GM21576 (cell line): Measurements from ENCODE around the gene MXI1.
"Not testable (repeated sequence)": the region's sequence is repeated elsewhere in the genome, so short reads cannot be mapped to it uniquely, and the experiment has no call there.

ENCODE experiments used
- ATAC-seq: cut with Tn5 transposase; IDR thresholded peaks from one replicate; pipeline ENCODE4 v1.9.1; 2021; ENCODE audit warnings: mild to moderate bottlenecking, moderate library complexity; ENCODE audit not compliant: unreplicated experiment

The MXI1 gene

DNA sequence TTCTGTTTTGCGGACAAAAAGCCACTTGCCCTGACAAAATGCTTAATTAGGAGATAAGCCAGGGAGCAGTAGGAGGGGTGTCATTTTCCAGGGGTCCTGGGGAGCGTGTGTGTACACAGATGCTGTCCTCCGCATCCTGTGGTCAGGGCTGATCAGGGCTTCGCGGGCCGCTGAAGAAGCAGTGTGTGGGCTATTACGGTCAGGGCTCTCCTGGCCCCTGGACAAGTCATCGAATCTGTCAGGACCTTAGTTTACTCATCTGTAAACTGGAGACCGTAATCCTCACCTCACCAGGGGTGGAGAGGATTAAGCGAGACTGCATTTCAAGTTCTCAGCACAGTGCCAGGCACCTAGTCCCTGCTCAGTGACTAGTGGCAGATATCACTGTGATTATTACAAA lies 26.0 kb upstream of the MXI1 start:
- no peak for ATAC-seq

DNA sequence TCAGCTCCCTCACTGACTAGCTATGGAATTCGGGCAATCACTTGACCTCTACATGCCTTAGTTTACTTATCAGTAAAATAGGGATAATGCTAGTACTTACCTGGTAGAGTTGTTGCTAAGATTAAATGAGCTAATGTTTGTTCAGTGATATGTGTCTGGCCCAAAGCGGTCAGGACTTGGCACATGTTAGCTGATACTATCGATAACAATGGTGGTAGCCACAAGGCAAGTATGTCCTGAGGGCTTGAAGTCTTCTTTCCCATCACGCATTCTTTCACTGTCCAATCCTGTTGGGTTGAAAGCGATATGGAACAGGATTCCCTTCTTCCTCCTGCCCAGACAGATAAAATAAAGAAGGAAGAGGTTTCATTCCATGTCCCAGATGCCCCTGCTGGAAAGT lies 25.5 kb upstream of the MXI1 start:
- no peak for ATAC-seq

DNA sequence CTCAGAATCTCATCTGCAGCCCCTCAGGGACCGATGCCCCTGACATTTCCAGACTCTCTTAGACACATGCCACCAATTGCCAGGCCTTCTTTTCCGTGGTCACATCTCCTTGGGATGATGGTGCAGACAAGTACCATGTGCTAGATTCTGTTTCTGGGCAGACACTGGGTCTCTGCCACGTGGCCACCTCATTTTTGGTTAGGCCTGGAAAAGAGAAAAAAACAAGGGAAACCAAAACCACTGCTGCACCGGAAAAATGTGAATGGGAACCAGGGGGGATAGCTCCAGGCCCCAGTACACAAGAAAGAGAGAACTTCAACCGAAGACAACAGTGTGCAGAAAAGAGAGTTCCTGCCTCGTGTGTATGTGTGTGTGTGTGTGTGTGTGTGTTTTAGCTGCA lies 23.0 kb upstream of the MXI1 start:
- ATAC-seq = no peak

DNA sequence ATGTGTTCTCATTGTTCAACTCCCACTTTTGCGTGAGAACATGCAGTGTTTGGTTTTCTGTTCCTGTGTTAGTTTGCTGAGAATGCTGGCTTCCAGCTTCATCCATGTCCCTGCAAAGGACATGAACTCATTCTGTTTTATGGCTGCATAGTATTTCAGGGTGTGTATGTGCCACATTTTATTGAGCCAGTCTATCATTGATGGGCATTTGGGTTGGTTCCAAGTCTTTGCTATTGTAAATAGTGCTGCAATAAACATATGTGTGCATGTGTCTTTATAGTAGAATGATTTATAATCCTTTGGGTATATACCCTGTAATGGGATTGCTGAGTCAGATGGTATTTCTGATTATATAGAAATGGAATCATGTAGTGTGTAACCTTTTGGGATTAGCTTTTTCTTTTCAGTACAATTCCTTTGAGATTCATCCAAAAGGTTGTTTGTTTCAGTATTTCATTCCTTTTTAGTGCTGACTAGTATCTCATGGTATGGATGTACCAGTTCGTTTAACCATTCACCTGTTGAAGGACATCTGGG lies 21.7 kb upstream of the MXI1 start:
- not testable (repeated sequence) for ATAC-seq

DNA sequence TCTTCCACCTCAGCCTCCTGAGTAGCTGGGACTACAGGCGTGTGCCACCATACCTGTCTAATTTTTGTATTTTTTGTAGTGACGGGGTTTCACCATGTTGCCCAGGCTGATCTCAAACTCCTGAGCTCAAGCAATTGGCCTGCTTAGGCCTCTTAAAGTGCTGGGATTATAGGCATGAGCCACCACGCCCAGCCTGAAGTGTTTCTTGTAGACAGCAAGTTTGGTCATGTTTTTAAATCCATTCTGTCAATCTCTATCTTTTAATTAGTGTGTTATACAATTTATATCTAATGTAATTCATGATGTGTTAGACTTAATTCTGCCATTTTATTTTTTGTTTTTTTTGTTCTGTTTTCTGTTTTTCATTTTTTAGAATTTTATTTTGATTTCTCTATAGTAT lies 17.2 kb upstream of the MXI1 start:
- no peak for ATAC-seq

DNA sequence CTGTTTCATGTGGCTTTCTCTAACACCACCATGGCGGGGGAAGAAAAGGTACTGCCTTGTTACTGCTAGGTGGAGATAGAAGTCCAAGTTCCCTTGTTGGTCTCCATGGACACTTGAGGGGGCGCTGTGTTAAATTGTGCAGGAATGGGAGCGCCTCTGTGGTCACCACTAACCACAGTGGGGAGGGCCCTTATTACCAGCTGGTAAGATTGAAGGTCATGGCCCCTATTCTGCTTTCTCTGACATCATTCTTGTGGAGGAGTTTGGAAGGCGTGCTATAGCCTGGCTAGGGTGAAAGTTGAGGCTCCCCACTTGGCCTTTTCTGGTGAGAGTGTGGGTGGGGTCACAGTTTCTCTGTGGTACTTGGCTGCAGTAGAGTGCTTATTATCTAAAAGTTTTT lies 14.9 kb upstream of the MXI1 start:
- no peak for ATAC-seq

DNA sequence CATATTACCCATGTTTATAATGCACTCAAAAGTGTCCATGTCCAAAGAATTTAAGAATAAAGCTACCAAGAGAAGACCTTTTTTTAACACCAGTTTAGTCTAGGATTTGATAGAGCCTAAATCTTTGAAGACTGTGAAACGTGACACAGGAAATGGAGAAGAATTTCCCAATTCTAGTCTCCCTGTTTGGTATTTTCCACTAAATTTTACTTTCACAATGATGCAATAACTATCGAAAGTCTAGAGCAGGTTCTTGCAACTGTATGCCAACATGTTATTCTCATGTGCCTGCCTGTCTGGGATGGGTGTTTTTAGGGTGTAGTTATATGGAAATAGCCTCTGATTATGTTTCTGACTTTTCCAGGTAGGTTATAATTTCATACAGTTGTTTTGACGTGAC lies 6.9 kb upstream of the MXI1 start:
- no peak for ATAC-seq

DNA sequence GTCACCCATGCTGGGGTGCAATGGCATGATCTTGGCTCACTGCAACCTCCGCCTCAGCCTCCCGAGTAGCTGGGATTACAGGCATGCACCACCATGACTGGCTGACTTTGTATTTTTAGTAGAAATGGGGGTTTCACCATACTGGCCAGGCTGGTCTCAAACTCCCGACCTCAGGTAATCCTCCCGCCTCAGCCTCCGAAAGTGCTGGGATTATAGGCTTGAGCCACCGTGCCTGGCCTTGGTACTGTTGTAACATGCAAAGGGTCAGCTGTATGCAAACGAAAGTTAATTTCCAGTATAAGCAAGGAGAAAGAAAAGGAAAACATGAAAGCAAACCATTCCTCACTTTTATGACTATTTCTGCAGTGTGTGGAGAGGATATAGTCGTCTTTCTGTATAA lies 6.4 kb upstream of the MXI1 start:
- ATAC-seq = not testable (repeated sequence)

DNA sequence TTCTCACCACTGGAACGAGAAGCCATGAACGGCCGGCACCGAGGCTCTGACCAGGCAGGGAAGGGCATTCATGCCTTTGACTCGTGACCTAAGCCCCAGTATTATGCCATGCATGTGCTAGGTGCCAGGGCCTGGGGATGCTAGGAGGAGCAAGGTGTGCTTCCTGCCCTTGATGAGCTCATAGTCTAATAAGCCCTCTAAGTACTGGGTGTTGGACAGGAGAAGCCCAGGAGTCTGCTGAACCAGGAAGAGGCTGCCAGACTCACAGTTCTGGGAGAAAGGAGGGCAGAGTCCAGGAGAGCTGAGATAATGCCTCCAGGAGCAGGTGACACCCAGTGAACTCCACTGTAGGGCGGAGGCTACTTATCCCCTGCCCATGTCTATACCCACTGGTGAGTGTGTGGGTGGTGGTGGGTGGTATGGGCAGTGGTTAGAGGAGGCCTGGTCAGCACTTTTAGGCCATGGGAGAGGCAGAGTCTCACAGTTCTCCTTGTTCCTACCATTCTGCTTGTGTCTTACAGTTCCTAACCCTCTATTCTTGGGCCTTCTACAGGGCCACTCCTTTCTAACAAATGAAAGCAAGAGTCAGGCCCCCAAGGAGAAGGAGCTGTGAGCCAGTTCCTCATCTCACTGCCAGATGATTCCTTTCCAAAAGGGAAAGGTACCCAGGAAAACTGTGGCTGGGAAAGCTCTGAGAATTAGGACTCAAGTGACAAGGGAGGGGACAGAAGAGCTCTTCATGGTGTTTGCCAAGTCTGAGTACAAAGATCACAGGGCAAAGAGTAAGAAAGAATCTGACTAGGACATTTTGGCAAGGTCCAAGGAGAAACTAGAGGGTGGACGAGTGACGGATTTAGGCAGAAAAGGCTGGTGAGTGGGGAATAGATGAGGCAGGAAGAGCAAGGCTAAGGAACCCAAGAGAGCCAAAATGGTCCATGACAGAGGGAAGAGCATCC lies 3.6 kb upstream of the MXI1 start:
- ATAC-seq = no peak

DNA sequence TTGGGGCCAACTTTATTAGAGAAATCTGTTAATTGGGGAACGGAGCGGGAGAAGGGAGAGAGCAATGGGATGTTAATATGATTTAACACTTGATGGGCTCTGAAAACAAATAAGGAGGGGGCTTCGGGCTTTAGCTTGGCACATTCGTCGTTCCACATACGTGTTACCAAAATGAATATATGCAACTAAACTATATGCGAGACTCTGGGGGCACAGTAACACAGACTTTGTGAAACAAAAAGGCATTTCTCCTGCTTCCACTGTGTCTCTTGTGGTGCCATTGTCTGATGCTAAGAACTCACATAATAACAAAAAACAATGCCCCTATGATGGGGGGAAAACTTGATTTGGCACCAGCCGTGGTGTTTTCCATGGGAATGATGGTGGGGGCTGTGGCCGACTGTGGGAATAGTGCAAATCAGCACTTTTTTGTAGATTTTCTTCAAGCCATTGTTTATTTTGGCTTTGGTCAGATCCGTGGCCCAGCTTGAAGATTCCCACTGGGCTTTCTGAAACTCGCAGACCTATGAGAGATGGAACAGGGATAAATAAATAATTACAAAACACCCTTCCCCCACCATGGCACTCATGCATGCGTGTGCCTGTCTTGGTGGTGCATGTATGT lies 2.2 kb upstream of the MXI1 start:
- no peak for ATAC-seq

DNA sequence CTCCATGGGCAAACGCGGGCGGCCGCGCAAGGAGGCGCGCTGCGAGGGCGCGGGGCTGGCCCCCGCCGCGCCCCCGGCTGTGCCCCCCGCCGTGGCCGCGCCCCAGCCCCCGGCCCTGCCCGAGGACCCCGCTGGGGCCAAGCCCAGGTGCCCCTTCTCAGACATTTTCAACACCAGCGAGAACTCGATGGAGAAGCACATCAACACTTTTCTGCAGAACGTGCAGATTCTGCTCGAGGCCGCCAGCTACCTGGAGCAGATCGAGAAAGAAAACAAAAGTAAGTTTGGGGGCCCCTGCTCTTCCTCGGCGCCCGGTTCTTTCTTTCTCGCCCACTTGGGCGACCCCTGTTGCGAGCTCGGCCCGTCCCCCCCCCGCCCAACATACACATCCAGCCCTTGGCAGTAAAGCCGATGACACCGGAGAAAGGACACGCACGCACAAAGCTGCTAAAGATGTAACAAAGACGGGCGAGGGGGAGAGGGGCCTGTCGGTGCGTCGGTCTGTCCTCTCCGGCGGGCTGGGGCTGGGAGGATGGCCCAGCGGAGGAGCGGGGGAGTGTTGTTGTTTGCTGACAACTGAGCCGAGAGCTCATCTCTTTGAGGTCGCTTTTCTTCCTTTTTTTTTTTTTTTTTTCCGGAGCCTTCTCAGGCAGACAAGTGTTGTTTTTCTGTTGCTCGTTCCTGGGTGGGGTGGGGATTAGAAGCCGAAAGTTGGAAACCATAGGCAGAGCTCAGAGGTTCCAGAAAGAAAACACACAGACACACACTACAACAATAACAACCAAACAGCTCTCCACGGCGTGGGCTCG lies 604 bp downstream of the MXI1 start:
- ATAC-seq = no peak

DNA sequence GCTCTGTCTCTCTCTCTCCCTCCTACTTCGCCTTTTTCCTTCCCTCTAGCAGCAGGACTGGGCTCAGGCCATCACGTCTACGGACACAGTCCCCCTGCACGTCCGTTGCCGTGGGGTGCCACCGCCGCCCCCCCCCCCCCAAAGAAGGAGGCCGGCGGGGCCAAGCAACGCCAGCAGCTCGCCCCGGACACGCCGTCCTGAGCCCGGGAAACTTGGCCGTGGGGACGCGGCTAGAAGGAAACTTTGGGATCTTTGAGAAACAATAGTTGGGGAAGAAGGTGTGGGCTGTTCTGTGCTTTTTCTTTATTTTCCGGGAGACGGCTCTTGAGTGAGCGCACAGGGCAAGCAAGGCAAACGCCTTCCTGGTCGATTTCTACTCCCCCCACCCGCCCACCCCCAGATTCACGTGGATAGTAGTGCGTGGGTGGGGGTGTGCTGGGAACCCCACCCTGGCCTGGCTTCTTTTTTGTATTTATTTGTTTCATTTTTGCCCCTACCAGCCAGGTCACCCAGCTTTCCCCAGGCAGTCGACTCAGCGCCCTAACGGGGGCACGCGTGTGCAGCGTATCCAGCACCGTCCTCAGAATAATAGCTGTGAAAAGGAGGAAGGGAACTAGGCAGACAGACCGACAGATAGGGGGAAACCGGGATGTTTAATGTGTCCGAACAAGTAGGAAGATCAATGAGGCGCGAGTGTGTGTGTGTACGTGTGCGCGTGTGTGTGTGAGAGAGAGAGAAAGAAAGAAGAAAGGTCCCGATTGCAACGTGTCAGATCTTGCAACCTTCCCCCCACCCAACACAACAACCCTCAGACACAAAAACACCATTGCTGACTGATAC lies 1.4 kb downstream of the MXI1 start:
- ATAC-seq = no peak

DNA sequence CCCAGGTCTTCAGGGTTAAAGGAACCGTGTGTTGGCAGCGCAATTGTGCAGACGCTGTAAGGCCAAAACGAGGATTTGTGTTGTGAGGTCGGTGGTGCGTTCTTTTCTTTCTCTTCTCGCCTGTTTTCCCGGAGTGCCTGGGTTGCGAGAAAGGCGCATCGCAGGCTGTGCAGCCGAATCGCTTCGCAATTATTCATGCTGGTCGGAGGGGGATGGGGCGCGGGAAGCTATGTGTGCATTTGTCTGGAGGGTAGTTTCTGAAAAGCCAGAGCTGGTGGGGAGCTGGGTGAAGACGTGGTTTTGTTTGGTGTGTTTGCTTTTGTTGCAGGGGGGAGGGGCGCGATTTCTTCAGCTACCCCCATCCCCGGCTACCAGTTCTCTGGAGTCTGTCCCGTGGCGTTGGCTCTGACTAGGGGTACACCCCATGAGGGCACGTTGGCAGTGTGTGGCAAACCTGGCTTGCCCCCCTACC lies 2.1 kb downstream of the MXI1 start:
- ATAC-seq = no peak

DNA sequence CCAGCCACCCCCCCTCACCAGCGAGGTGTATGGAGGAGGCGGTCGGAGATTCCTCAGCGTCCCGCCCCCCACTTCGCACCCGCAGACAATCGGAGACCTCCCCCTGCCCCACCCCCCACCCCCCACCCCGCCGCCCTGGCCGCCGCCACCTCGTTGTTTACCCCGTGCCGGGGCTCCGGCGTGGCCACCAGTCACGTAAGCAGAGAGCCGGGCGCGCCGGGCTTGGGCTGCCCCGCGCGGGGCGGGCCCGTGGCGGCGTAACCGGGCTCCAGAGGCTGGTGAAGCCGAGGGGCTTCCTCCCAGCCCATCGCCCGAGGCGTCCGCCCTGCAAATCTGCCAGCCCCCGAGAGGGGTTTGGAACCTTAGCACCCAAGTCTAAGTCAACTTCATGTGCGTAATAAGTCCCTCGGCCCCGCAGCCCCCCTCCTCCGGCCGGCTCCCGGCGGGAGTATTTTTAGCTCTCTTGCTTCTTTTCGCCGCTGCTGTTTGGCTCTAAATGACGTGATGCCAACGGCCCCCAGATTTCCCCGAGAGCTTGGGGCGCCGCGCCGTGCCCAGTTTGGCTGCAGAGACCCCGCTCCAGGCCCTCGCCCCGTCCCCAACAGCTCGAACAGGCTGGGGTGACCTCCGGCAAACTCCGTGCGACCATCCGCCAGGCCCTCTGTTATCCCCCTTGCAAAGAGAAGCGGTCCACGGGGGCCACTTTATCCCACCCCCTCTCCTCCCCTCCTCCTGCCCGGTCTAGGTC lies 2.7 kb downstream of the MXI1 start:
- ATAC-seq = no peak

DNA sequence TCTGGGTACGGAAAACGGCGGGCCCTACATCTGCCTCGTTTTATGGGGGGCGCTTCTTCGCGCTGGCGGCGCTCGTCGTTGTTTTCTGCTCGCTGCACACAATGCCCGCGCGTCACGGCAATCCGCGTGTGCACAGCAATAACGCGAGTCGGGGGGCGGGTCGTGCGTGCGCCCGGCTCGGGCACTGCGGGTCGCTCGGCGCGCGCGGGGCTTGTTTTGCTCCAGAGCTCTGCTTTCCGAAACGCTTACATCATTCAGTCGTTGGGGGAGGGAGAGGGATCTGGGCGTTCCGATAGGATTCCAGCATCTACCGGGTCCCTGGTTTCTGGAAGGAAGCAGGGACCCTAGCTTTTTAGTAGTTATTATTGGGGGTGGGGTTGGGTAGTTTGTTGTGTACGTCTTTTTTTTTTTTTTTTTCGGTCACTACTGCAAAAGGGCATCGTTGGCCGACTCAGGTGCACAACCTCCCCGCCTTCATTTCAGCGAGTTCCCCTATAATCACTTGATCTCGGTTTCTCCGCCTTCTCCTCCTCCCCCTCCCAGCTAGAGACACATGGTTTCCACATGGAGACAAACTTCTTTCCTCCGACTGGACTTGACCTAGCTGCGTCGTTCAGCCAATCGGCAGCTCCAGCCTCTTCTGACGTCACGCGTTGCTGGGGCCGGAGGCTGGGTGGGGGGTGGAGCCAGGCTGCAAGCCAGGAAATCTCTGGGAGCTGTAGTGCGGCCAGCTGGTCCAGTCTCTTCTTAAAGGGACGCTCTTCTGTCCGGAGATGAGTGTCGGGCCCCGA lies 3.5 kb downstream of the MXI1 start:
- peak; percentile 62 for ATAC-seq

DNA sequence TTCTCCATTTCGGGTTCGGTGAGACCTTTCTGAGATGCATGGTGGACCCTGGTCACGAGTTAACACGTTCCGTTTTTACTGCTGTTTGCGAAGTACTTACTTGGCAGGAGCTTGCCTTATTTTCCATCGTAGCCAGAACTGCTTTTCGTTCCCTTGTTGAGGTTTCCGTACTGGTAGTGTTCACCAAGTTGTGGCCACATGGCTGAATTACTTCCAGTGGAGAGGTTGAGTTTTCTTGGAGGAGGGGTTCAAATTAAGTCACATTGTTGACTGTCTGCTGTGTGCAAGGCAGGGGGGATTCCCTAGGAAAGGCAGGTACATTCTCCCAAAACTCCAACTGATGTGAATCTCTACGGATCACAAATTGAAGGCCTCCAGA lies 4.0 kb downstream of the MXI1 start:
- ATAC-seq = no peak

DNA sequence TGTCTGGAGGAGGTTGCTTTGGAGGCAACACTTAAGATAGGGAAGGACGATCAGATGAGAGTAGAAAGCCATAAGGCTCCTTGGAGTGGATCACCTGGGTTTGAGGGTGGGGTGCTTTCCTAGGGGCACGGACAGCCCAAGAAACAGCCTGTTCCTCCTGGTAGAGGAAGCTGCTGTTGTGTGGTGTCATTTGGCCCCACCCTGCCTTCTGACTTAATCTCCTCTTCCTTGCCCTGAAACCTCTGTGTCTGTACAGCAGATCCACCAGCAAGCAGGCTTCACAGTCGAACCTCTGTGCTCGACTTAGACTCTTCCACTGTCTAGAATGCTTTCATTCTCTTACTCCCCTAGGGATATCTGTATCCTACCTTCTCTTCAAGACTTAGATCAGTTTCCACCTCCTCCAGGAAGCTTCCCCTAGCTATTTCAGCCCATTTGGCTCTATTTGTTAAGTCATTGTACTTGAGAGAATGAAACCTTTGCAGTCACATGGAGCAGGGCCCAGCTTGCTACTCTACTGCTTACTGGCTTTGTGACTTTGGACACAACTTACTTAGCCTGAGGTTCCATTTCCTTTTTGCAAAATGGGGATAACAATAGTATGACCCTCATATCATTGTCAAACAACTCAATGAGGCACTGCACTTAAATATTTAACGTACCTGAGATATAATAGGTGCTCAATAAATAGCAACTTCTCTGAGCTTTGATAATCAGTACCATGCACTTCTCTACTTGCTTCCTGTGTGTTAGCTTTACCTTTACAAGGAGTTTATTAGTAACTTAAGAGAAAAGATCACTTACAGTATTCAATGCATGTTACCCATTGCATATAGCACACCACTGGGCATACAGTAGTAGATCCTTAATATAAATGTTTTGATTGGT lies 5.0 kb downstream of the MXI1 start:
- no peak for ATAC-seq

DNA sequence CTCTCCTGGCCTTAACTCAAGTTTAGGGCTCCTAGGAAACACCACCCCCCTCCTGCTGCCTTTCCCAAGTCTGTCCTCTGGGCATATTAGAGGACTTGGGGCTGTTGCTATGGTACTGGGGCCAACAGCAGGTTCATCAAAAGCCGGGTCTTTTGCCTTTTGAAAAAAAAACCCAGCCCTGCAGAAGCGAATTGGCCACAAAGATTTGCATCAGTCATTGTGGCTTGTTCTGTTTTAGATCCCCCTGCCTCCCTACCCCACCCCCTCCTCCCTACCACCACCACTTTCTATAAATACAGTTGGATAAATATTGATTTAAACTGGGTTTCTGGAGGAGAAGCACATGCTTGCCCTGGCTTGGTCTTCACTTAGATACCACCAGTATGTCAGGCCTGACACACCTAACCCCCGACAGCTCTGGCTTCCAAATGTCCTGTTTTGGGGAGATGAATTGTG lies 7.0 kb downstream of the MXI1 start:
- no peak for ATAC-seq
